ENCODE data around the gene MYO7B.

Gene MYO7B

DNA sequence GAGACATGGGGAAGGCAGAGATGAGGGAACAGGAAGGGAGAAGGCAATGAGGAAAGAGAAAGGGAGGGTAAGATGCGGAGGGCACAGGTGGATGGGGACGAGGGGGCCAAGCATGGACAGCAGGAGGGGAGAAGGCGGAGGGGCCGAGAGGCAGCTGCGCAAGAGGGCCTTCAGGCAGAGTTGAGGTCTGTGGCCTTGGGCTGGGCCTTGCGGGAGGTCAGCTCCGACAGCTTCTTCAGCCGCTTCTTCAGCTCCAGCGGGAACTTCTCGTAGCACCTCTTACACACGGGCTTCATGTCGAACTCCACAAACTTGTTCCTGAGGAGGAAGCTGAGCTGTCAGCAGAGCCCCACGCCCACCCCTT is 103.6 kb downstream of the MYO7B start:
- FAIRE-seq, result no peak

DNA sequence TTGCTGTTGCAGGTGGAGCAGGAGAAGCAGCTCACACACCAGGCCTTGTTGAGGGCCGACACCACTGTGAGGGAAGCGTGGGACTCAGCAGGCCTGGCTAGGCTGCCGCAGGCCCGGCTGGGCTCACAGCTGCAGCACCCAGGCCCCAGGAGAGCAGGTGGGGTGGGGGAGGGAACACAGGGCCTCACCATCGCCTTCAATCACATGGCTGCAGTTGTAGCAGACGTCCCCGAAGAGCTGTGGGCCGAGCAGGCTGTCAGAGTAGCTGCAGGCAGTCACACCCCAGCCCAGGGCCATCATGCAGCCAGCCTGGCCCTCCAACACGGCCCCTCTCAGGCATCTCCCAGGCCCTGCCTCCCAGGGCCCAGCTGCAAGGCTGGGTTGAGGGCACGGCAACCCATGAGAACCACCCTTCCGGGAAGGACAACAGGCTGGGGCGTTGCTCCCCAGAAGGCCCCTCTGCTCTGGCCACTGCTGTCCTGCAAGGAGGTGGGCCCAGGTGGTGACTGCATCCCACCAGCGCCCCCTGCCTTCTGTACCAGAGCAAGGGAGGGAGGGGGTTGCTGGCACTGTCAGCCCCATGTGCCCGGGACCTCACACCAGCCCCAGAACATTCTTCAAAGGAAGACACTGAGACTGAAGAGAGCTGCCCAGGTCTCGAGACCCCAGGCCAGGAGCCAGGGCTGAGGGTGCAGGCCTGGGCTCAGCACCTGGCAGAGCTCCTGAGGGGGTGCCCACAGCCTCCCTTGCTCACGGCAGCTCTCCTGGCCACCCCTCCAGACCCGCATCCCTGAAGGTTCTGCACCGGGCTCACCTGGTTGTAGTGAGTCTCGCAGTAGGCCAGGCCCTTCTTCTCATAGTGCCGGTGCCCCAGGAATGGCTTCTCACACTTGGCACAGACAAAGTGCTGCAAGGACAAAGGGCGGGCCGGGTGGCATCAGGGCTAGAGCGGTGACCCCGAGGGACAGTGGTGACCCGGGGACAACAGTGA is 104.9 kb downstream of the MYO7B start:
- no peak for FAIRE-seq

- FAIRE-seq, result no peak
Measured at GRCh38 chr2:127641133-127641532, 105.7 kb downstream of the MYO7B start.

DNA sequence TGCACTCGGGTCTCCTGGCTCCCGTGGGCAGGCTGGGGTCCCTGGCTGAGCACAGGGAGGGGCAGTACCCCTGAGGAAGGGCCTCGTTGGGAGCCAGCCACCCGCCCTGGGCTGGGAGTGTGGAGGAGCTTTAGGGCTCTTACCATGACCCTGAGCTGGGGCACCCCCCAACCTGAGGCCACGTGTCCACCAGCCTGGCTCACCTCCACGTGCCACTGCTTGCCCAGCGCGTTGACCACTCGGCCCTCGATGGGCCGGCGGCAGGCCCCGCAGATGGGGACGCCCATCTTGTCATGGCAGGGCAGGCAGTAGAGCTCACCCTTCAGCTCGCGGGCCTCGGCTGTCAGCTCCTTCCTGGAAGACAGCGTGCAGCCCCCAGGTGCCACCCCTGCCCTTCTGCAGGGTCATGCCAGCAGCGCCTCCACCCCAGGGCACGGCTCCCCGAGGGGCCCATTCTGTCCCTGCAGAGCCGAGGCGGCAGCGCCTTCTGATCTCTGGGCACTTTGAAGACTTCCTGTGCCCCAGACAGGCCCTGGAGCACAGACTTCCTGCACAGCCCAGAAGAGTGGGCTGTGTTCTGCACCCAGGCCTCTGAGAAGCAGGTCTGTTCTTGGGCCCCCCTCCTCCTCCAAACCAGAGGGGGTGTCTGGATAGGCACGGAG is 106.5 kb downstream of the MYO7B start:
- FAIRE-seq, result no peak

GRCh38 chr2:127642706-127643438 is 107.4 kb downstream of the MYO7B start:
- FAIRE-seq, result no peak

GRCh38 chr2:127643439-127644065 is 108.1 kb downstream of the MYO7B start:
- FAIRE-seq, result no peak

DNA sequence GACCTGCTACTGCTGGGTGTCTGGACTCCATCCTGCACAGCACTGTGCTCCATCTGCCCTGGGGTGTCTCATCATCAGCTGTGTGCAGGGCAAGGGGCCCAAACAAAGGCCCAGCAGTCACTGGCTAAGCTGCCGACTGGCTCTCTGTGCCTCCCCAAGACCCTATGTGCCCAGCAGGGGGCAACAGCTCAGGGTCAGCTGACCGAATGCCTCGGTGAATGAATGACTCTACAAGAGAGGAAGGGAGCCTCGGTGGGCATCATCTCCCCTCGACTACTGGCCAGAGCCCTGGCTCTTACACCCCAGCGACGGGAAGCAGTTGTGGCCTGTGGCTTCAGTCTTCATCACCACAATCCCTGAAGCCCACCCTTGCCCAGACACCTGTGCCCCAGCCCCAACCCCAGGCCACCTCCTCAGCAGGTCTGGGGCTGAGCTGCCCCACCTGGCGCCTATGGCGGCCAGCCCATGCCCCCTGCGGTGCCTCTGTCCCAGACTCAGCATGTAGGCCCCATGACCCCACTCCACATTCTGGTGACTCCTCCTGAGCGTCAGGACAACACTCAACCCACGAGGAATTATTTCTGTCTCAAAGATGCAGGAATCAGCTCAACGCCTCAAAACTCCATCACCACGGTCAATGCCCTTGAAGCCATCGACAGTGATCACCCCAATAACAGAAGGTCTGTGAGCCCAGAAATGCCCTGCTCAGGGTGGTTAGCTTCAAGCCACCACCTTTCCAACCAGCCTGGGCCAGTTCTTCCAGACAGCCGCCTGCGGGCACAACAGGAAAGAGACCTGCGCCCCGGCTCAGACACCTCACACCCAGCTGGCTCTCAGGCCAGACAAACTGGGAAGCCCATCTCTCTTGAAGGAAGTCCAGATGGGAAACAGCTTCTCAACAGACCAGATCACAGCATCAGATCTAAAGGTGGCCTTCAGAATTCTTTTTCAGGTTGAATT is 108.9 kb downstream of the MYO7B start:
- FAIRE-seq, result no peak

- no peak for FAIRE-seq
Measured at GRCh38 chr2:127645026-127645394, 109.5 kb downstream of the MYO7B start.

DNA sequence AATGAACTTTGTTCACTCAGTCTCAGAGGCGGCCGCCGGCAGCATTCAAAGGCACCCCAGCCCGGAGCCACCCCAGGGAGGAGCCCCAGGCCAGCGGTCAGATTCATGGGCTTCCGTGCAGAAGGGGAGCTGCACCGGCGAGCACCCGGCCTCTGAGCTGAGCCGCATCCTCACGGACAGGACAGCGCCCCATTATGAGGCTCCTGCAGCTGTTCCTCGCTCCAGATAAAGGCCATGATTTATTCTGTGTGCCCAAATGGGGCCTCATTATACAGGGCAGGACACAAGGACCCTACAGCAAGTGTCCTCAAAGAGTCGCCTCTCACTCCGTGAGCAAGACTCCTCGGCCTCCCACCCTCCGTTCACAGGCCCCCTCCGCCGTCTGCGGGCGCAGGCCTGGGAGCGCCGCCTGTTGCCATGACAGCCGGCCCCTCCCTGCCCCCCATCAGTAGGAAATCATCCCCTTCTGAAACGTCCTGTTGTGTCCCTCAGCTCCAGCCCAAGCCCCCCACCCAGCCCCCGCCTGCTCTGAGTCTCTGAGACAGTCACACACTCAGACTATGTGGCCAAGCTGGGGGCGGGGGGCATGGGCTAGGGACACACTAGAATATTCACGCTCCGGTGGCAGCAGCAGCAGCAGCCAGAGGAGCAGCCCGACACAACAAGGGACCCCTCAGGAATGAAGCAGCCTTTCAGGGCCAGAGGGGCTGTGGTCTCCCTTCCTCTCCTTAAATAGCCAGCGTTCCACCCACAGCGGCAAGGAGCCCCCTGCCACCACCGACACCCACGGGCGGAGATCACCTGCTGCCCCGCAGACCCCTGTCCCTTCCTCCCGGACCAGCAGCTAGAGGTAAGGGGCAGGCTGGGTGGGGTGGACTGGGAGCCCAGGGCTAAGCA is 110.2 kb downstream of the MYO7B start, which contains the start of gene GPR17:
TSS of gene GPR17 (plus strand) at position 759 of the 897 bp plus-strand sequence. CDS start 4,583 bp downstream, outside the sequence.
- FAIRE-seq, result no peak

DNA sequence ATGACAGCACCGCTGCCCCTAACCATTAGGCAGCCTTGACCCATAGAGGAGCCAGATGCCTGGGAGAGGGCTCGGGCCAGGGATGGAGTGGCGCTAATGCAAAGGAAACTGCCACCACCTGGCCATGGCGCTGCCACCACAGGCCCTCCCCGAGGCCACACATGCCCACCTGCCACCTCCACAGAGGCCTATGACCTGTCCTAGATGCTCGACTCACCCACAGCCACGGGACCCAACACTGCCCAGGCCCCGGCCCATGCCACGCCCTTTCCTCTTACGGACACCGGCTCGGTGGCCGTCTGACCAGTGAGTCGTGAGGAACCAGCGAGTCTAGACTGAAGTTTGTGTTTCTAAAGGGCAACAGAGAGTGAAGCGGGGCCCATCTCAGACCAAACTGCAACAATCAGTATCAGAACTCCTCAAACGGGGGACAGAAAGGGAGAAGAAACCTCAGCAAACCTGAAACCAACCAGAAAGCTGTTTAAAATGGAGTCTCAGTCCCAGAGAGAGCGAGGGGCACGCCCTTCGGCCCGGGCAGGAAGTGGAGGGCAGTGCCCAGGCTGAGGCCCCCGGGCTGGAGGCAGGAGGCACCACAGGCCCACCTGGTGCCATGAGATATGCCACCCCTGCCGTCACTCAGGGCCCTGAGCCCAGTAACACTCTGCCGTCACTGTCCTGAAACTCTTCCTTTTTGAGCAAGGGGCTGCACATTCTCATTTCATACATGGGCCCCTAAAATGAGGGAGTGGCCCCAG is 111.2 kb downstream of the MYO7B start:
- no peak for FAIRE-seq

- no peak for FAIRE-seq
Measured at GRCh38 chr2:127647242-127648190, 112.0 kb downstream of the MYO7B start.

- FAIRE-seq, result no peak
Measured at GRCh38 chr2:127648321-127648720, 112.8 kb downstream of the MYO7B start.

- no peak for FAIRE-seq
Measured at GRCh38 chr2:127649100-127649611, 113.7 kb downstream of the MYO7B start.

DNA sequence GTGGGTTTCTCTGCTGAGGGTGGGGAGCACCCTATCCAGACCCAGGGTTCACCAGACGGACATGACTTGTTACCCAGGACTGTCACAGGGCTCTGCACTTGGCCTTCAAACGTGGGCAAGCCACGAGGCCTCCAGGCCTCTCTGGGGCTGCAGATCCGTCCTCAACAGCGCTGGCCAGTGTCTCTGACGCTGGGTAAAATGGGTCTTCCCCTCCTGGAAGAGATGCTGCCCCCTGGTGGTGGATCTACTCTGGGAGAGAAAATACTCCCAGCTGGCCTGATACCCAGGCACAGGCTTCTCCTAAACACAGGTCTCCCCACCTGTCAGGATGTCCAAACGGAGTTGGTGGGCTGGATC is 114.2 kb downstream of the MYO7B start:
- FAIRE-seq, result no peak

GRCh38 chr2:127650041-127650784 is 114.7 kb downstream of the MYO7B start:
- no peak for FAIRE-seq

GRCh38 chr2:127650785-127651380 is 115.4 kb downstream of the MYO7B start:
- no peak for FAIRE-seq

DNA sequence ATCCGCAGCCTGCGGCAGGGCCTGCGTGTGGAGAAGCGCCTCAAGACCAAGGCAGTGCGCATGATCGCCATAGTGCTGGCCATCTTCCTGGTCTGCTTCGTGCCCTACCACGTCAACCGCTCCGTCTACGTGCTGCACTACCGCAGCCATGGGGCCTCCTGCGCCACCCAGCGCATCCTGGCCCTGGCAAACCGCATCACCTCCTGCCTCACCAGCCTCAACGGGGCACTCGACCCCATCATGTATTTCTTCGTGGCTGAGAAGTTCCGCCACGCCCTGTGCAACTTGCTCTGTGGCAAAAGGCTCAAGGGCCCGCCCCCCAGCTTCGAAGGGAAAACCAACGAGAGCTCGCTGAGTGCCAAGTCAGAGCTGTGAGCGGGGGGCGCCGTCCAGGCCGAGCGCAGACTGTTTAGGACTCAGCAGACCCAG is 115.9 kb downstream of the MYO7B start:
- no peak for FAIRE-seq

All from endometrium (tissue), 2 donors.